Suprapubic skin (tissue), 4 donors: Measurements from ENCODE around the gene KRT72. TPM values are rescaled to one million over a fixed set of nuclear protein-coding genes. Genes with fewer than 3 reads are reported as not detected.

Experiments used
- DNase-seq, 2 donors: peaks; one replicate each; pipeline ENCODE4 v3.0.0-alpha.2; 2019; ENCODE audit warnings: low spot score in 2 of 2
- H3K27ac ChIP-seq: fragments of 200-600 bp; sonication (generic); one replicate; pipeline ENCODE4 v1.5.1; 2019
- H3K27me3 ChIP-seq: fragments of 200-600 bp; sonication (generic); one replicate; pipeline ENCODE4 v1.5.1; 2019
- H3K36me3 ChIP-seq: fragments of 200-600 bp; sonication (generic); one replicate; pipeline ENCODE4 v1.5.1; 2019
- H3K4me1 ChIP-seq: fragments of 200-600 bp; sonication (generic); one replicate; pipeline ENCODE4 v1.5.1; 2019
- H3K4me3 ChIP-seq: fragments of 200-600 bp; sonication (generic); one replicate; pipeline ENCODE4 v1.5.1; 2019; ENCODE audit warnings: mild to moderate bottlenecking
- H3K9me3 ChIP-seq: fragments of 200-600 bp; sonication (generic); one replicate; pipeline ENCODE4 v1.5.1; 2019
- CTCF ChIP-seq, 2 donors: fragments of 200-600 bp in 1 of 2; fragments of 450-650 bp in 1 of 2; sonication (generic) in 1 of 2; IDR thresholded peaks; one replicate each; pipeline ENCODE4 v1.5.1; 2016 to 2019; ENCODE audit warnings: antibody characterized with exemption in 2 of 2, mild to moderate bottlenecking in 1 of 2, moderate library complexity in 1 of 2
- EP300 ChIP-seq: sonication (generic); formaldehyde crosslinking; IDR thresholded peaks from one replicate; pipeline ENCODE4 v1.6.1; 2017; ENCODE audit warnings: antibody characterized with exemption
- POLR2A ChIP-seq, 2 donors: fragments of 450-650 bp; IDR thresholded peaks; one replicate each; pipeline ENCODE4 v1.6.1; 2017; ENCODE audit warnings: antibody characterized with exemption in 2 of 2, mild to moderate bottlenecking in 2 of 2, moderate library complexity in 2 of 2
- POLR2AphosphoS5 ChIP-seq, 3 donors: sonication (generic); formaldehyde crosslinking; IDR thresholded peaks; one replicate each; pipeline ENCODE4 v1.6.1; 2017; ENCODE audit warnings: antibody characterized with exemption in 3 of 3
- WGBS: methylation state at CpG from one replicate; pipeline ENCODE4 v1.1.5; 2018; 5-methylcytosine and 5-hydroxymethylcytosine counted together
- total RNA-seq, 4 donors: library from RNA; depleted of rRNA; stranded (reverse); fragments of >200 nt; gene quantifications; one replicate each; pipeline ENCODE4 v1.1.0, GENCODE V29; 2016

Gene KRT72
- total RNA-seq, 4 donors from 2014 or later, result 2.0 to 19.2 (median 8.8) TPM

DNA sequence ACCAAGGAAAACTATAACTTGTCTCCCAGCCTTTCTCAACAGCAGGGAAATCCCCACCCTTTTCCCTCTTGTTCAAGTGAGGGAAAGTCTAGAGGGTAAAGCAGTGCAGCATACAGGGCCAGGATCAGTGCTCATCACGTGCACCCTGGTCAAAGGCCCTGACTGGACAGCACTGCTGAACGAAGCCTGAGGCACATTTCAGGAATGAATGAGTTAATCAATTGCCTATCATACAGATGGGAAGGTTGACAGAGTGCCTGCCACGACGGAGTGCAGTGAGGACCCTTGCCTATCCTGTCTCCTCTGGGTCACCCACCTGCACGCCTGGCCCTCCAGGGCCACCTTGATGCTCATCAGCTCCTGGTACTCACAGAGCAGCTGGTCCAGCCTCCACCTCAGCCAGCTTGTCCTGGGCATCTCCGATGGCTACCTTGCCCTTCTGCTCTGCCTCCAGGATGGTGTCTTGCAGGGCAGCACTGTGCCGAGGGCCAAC, 28.8 kb upstream of the KRT72 start:
- no peaks in the 10 kb centered on the region for H3K36me3 ChIP-seq
- TF ChIP-seq CTCF (IDR thresholded peaks at IDR 0.05), result no peak
- no peak for TF ChIP-seq POLR2A (IDR thresholded peaks at IDR 0.05)
- no peak for TF ChIP-seq EP300
- no peak for TF ChIP-seq POLR2AphosphoS5 (IDR thresholded peaks at IDR 0.05)
- no peak overlapping the region for H3K4me3 ChIP-seq
- no peak overlapping the region for H3K27ac ChIP-seq
- peaks cover 4% of the 10 kb centered on the region for H3K4me1 ChIP-seq
- no peak for DNase-seq
- H3K27me3 ChIP-seq, result no peaks in the 10 kb centered on the region
- H3K9me3 ChIP-seq, result no peaks in the 10 kb centered on the region
- 80% methylated on average over 6 of the region's 7 CpGs for whole genome bisulfite sequencing

- Histone ChIP-seq H3K4me1 (peaks cover 2% of the 10 kb centered on the region), H3K27ac (no peak overlapping the region), H3K9me3 (no peaks in the 10 kb centered on the region), H3K27me3 (no peaks in the 10 kb centered on the region), H3K36me3 (no peaks in the 10 kb centered on the region), H3K4me3 (no peak overlapping the region)
- TF ChIP-seq POLR2A (IDR thresholded peaks at IDR 0.05) (no peak), EP300 (no peak), POLR2AphosphoS5 (IDR thresholded peaks at IDR 0.05) (no peak), CTCF (IDR thresholded peaks at IDR 0.05) (no peak)
- WGBS, result 78% methylated on average over 12 of the region's 12 CpGs
- DNase-seq, result peak in 1 of 2 donors; percentile 60
Measured at GRCh38 chr12:52629281-52630007, 28.2 kb upstream of the KRT72 start.

GRCh38 chr12:52628841-52629240, 27.6 kb upstream of the KRT72 start:
- WGBS, result 70% methylated on average over 2 of the region's 2 CpGs
- no peak overlapping the region for H3K4me3 ChIP-seq
- H3K4me1 ChIP-seq, result no peaks in the 10 kb centered on the region
- TF ChIP-seq EP300 (no peak), POLR2A (IDR thresholded peaks at IDR 0.05) (no peak), CTCF (IDR thresholded peaks at IDR 0.05) (no peak), POLR2AphosphoS5 (IDR thresholded peaks at IDR 0.05) (no peak)
- no peaks in the 10 kb centered on the region for H3K36me3 ChIP-seq
- DNase-seq, result peak in 1 of 2 donors; percentile 49
- no peak overlapping the region for H3K27ac ChIP-seq
- no peaks in the 10 kb centered on the region for H3K9me3 ChIP-seq
- no peaks in the 10 kb centered on the region for H3K27me3 ChIP-seq

DNA sequence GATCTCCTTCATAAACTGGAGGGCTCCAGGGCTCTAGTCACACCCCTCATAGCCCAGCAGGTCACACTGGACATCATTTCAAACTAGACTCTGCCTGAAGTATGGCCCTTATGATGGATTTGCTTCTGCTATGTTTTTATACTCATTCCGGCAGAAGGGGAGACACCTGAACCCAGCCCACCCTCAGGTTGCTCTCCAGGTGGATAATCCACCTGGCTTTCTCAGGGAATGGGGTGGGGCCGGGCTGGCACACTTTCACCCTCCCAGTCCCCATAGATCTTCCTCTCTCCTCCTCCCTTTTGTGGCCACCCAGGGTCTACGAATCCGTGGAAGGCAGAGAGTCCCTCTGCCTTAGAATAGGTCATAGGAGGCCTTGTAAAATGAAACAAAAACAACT, 26.8 kb upstream of the KRT72 start:
- Histone ChIP-seq H3K27ac (no peak overlapping the region), H3K4me3 (no peak overlapping the region), H3K36me3 (no peaks in the 10 kb centered on the region), H3K4me1 (no peaks in the 10 kb centered on the region), H3K27me3 (no peaks in the 10 kb centered on the region), H3K9me3 (no peaks in the 10 kb centered on the region)
- whole genome bisulfite sequencing, result 97% methylated on average over 4 of the region's 4 CpGs
- TF ChIP-seq POLR2AphosphoS5 (IDR thresholded peaks at IDR 0.05) (no peak), EP300 (no peak), CTCF (IDR thresholded peaks at IDR 0.05) (no peak), POLR2A (IDR thresholded peaks at IDR 0.05) (no peak)
- DNase-seq, result no peak

- Histone ChIP-seq H3K27me3 (no peaks in the 10 kb centered on the region), H3K36me3 (no peaks in the 10 kb centered on the region), H3K9me3 (no peaks in the 10 kb centered on the region), H3K4me1 (no peaks in the 10 kb centered on the region), H3K27ac (no peak overlapping the region), H3K4me3 (no peak overlapping the region)
- no peak for TF ChIP-seq EP300
- TF ChIP-seq POLR2AphosphoS5 (IDR thresholded peaks at IDR 0.05), result no peak
- no peak for TF ChIP-seq CTCF (IDR thresholded peaks at IDR 0.05)
- TF ChIP-seq POLR2A (IDR thresholded peaks at IDR 0.05), result no peak
- WGBS, result 86% methylated on average over 2 of the region's 2 CpGs
- DNase-seq, result no peak
Measured at GRCh38 chr12:52627395-52628110, 26.3 kb upstream of the KRT72 start.
